ENCODE data around the gene TXNDC15. TPM values are rescaled to one million over a fixed set of nuclear protein-coding genes. Genes with fewer than 3 reads are reported as not detected.
"Not testable (repeated sequence)": the region's sequence is repeated elsewhere in the genome, so short reads cannot be mapped to it uniquely, and the experiment has no call there.

Gene TXNDC15
- total RNA-seq (2014; rRNA removed; shearing (Covaris generic)): 21.5 and 27.5 TPM in 2 replicates

- peak; percentile 86 for DNase-seq (ENCODE audit: low spot score)
These were observed at the start of gene TXNDC15 for GRCh38 chr5:134873987-134874830. Gene TXNDC15, plus strand, starts transcription at chr5:134874371. Its CDS starts 57 bp downstream, at chr5:134874428.

GRCh38 chr5:134824681-134825080 is 49.5 kb upstream of the TXNDC15 start:
- DNase-seq (ENCODE audit: low spot score): no peak

- no peak for DNase-seq (ENCODE audit: low spot score)
These were observed 49.0 kb upstream of the TXNDC15 start for GRCh38 chr5:134825212-134825611.

- no peak for DNase-seq (ENCODE audit: low spot score)
These were observed 40.7 kb upstream of the TXNDC15 start for GRCh38 chr5:134833340-134834032.

- DNase-seq (ENCODE audit: low spot score): no peak
These were observed 38.5 kb upstream of the TXNDC15 start for GRCh38 chr5:134835623-134836022.

- no peak for DNase-seq (ENCODE audit: low spot score)
These were observed 36.5 kb upstream of the TXNDC15 start for GRCh38 chr5:134837530-134838181.

GRCh38 chr5:134838361-134838760 is 35.8 kb upstream of the TXNDC15 start:
- not testable (repeated sequence) for DNase-seq (ENCODE audit: low spot score)

- no peak for DNase-seq (ENCODE audit: low spot score)
These were observed 33.4 kb upstream of the TXNDC15 start for GRCh38 chr5:134840811-134841210.

- no peak for DNase-seq (ENCODE audit: low spot score)
These were observed 29.9 kb upstream of the TXNDC15 start for GRCh38 chr5:134844252-134844651.

GRCh38 chr5:134845335-134845851 is 28.8 kb upstream of the TXNDC15 start:
- DNase-seq (ENCODE audit: low spot score): no peak

GRCh38 chr5:134845852-134846640 is 28.1 kb upstream of the TXNDC15 start, which contains the start of gene C5orf24:
Gene C5orf24, plus strand, starts transcription at chr5:134845968. Its CDS starts 8,933 bp downstream, at chr5:134854901.
- DNase-seq (ENCODE audit: low spot score): peak; percentile 95

- peak; percentile 52 for DNase-seq (ENCODE audit: low spot score)
These were observed 27.6 kb upstream of the TXNDC15 start for GRCh38 chr5:134846641-134846960.

- DNase-seq (ENCODE audit: low spot score): not testable (repeated sequence)
These were observed 24.7 kb upstream of the TXNDC15 start for GRCh38 chr5:134849434-134849933.

GRCh38 chr5:134851307-134851923 is 22.8 kb upstream of the TXNDC15 start:
- no peak for DNase-seq (ENCODE audit: low spot score)

GRCh38 chr5:134856465-134856864 is 17.7 kb upstream of the TXNDC15 start:
- DNase-seq (ENCODE audit: low spot score): not testable (repeated sequence)

GRCh38 chr5:134857401-134857800 is 16.8 kb upstream of the TXNDC15 start:
- no peak for DNase-seq (ENCODE audit: low spot score)

- DNase-seq (ENCODE audit: low spot score): no peak
These were observed 9.5 kb upstream of the TXNDC15 start for GRCh38 chr5:134864707-134865106.

- no peak for DNase-seq (ENCODE audit: low spot score)
These were observed 677 bp upstream of the TXNDC15 start for GRCh38 chr5:134873494-134873893.

- DNase-seq (ENCODE audit: low spot score): peak; percentile 42
These were observed 872 bp downstream of the TXNDC15 start for GRCh38 chr5:134874831-134875655.

- DNase-seq (ENCODE audit: low spot score): no peak
These were observed 3.0 kb downstream of the TXNDC15 start for GRCh38 chr5:134877159-134877558.
